Peyer's patch (tissue), 4 donors: ENCODE measurements around the gene KMT2B.

Experiments
- POLR2A ChIP-seq, 2 donors: fragments of 450-650 bp; IDR thresholded peaks; one replicate each; pipeline ENCODE4 v1.5.1; 2017; ENCODE audit warnings: antibody characterized with exemption in 2 of 2, mild to moderate bottlenecking in 2 of 2, moderate library complexity in 2 of 2
- TF ChIP-seq, protein P1 (sequence below), 6 experiments: fragments of 450-650 bp in 4 of 6; fragments of 200-600 bp in 2 of 6; sonication (generic) in 1 of 6; IDR thresholded peaks; one replicate each; pipeline ENCODE4 v1.5.1; 2017 to 2019; ENCODE audit warnings: antibody characterized with exemption in 6 of 6, mild to moderate bottlenecking in 3 of 6, moderate library complexity in 1 of 6

DNA sequence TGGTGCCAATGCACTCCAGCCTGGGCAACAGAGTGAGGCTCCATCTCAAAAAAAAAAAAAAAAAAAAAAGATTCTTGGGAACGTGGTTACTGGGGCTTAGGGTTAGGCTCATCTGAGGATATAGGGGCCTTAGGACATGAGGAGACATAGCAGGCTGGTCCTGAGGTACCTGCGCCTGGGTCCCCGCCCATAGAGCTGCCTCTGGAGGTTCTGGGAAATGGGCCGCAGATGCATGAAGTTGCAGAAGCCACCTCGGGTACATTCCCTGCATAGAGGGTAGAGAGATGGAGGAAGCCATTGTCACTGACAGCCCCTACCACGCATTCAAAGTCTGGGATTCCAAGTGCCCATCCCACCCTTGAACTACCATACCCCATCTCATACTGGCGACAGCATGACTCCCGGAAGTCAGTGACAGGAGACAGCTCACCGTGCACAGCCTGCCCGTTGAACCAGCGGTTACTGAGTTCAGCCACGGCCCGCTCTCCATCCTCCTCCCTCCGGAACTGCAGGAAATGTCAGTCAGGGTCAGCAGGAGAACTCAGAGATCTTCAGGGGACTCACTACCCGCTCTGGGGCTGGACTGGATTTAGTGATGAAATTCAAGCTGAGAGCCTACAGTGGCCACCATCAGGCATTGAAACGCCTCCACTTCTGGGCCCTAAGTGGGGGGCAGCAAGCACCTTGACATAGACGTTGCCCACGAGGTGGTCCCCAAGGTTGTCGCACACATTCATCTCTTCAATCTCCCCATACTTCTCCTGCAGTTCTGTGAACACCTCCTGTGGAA, 26.0 kb downstream of the KMT2B start:
- TF ChIP-seq, protein P1, sequence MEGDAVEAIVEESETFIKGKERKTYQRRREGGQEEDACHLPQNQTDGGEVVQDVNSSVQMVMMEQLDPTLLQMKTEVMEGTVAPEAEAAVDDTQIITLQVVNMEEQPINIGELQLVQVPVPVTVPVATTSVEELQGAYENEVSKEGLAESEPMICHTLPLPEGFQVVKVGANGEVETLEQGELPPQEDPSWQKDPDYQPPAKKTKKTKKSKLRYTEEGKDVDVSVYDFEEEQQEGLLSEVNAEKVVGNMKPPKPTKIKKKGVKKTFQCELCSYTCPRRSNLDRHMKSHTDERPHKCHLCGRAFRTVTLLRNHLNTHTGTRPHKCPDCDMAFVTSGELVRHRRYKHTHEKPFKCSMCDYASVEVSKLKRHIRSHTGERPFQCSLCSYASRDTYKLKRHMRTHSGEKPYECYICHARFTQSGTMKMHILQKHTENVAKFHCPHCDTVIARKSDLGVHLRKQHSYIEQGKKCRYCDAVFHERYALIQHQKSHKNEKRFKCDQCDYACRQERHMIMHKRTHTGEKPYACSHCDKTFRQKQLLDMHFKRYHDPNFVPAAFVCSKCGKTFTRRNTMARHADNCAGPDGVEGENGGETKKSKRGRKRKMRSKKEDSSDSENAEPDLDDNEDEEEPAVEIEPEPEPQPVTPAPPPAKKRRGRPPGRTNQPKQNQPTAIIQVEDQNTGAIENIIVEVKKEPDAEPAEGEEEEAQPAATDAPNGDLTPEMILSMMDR (IDR thresholded peaks at IDR 0.05) = no peak
- TF ChIP-seq POLR2A (IDR thresholded peaks at IDR 0.05) = no peak
